Measurements from ENCODE around the gene WBP2. TPM values are rescaled to one million over a fixed set of nuclear protein-coding genes. Genes with fewer than 3 reads are reported as not detected.
A peak's percentile ranks its signal among the peaks of the same experiment; 100 is the strongest.
"Not testable (repeated sequence)": the region's sequence is repeated elsewhere in the genome, so short reads cannot be mapped to it uniquely, and the experiment has no call there.

WBP2 gene
- total RNA-seq, 1 donor from 2014 or later: 57.5 TPM

DNA sequence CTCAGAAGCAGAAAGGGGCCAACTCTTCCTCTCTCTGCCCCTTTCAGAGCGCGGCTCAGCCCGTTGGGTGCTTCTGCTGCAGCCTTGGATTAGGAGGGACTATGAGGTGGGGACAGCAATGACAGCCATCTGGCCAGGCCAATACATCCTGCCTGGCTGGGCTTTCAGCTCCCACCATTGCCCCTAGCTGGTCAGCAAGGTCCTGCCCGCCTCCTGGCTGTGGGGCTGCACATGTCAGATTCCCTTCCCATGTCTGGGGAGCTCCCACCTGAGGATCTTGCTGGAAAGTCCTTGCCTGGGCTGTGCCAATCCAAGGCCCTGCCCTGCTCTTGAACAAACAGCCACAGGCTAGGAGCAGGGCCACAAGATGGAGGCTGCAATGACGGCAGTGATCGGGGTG, 33.3 kb upstream of the WBP2 start:
- ATAC-seq: no peak

DNA sequence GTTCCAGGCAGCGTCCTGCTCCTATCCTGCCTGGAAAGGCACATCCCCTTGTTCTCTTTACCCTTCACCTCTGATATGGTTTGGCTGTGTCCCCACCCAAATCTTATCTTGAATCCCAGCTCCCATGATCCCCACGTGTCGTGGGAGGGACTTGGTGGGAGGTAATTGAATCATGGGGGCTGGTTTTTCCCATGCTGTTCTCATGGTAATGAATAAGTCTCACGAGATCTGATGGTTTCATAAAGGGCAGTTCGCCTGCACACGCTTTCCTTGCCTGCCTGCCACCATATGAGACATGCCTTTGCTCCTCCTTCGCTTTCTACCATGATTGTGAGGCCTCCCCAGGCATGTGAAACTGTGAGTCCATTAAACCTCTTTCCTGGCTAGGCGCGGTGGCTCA, 30.7 kb upstream of the WBP2 start:
- ATAC-seq: not testable (repeated sequence)

DNA sequence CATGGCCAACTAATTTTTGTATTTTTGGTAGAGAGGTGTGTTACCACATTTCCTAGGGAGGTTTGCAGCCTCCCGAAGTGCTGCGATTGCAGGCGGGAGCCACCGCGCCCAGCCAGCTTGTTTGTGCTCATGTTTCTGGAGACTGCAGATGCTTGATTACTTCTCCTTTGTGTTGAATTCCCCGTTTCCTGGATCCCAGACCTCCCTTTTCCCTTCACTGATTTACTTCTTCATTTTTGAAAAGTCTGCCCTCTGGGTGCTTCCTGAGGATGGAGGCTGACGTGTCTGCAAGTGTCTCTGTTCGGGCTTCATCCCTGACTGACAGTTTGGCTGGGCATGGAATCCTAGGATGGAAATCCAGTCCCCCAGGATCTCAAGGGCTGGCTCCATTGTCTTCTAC, 30.3 kb upstream of the WBP2 start:
- no peak for ATAC-seq

DNA sequence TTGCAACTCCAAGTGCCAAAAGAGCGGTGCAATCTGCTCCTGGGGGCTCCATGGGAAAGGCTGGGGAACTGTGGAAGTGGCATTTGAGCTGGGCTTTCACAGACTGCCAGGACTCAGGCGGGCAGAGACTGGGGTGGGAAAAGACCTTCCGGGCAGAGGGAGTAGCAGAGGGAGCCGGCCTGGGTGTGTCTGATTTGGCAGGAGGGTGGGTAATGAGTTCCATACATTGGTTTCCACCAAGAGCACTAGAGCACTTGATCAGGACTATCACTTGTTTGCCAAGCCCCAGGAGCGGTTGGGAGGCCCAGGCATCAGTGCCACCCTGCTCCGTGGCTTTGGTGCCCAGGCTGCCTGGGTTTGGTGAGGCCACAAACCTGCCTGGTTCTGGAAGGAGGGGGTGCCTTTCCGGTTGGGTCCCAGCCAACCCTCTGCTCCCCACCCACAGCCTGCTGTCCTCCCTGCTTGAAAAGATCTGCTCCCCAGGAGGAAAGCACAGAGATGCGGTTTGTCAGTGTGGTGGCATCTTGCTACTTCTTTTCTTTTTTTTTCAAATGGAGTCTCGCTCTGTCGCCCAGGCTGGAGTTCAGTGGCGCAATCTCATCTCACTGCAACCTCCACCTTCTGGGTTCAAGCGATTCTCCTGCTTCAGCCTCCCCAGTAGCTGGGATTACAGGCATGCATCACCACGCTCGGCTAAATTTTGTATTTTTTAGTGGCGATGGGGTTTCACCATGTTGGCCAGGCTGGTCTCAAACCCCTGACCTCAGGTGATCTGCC, 26.7 kb upstream of the WBP2 start:
- no peak for ATAC-seq

DNA sequence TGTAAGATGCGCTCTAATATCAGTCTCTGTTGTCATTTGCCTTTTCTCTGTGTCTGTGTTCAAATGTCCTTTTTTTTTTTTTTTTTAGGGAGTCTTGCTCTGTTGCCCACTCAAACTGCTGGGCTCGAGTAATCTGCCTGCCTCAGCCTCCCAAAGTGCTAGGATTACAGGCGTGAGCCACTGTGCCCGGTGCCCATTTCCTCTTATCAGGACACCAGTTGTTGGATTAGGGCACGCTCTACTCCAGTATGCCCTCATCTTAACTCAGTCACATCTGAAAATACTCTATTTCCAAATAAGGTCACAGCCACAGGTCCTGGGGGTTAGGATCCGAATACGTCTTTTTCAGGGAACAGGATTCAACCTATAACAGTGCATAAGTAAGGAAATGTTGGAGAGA, 25.1 kb upstream of the WBP2 start:
- no peak for ATAC-seq

DNA sequence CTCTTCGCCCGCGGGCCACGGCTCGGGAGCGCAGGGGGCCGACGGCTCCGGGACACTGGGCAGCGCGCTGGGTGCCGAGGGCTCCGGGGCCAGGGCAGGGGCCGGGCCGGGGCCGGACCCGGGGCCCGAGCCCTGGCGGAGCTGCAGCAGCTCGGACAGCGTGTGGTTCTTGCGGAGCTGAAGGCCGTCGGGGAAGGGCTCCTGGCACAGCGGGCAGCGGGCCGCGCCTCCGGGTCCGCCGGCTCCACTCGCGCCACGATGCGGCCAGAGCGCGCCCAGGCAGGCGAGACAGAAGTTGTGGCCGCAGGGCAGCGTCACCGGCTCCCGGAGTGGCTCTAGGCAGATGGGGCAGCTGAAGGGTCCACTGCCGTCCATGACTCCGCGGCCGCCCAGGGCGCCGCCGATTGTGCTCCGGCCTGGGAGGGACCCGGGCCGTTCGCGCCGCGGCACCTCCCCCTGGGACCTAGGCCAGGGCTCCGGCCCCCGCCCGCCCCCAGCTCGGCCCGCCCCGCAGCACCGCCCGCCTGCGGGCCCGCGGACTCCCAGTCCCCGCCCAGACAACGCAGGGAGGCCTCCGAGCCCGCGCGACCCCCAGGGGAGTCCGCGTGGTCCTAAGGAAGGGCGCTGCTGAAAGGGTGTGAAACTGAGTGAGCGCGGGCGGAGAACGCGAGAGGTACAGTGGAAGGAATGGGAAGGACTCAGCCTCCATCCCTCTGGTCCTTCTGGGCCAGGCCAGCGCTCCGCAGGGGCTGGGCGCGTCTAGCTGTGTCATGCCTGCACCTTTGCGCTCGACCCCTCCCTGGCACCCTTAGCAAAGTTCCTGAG, 23.3 kb upstream of the WBP2 start, which contains the start of gene TRIM47:
Gene TRIM47, minus strand, starts transcription at position 408 of the 825 bp plus-strand sequence. Its CDS starts 33 bp downstream, at position 375.
- ATAC-seq: peak; percentile 39

DNA sequence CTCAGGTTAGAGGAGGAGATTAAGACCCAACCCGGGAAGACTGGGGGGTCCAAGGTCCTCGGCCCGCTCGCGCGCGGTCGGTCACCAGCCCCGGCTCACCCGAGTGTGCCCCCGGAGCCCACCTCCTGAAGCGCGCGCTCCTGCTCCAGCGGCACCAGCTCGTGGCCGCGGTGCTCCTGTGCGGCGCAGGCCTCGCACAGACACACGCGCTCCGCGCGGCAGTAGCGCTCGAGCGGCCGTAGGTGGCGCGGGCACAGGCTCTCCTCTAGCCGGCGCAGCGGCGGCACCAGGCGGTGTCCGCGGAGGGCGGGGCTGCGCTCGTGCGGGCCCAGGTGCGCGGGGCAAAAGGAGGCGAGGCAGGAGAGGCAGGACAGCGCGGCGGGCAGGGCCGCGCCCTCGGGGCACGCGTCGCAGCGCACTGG, 22.6 kb upstream of the WBP2 start:
- peak; percentile 68 for ATAC-seq

DNA sequence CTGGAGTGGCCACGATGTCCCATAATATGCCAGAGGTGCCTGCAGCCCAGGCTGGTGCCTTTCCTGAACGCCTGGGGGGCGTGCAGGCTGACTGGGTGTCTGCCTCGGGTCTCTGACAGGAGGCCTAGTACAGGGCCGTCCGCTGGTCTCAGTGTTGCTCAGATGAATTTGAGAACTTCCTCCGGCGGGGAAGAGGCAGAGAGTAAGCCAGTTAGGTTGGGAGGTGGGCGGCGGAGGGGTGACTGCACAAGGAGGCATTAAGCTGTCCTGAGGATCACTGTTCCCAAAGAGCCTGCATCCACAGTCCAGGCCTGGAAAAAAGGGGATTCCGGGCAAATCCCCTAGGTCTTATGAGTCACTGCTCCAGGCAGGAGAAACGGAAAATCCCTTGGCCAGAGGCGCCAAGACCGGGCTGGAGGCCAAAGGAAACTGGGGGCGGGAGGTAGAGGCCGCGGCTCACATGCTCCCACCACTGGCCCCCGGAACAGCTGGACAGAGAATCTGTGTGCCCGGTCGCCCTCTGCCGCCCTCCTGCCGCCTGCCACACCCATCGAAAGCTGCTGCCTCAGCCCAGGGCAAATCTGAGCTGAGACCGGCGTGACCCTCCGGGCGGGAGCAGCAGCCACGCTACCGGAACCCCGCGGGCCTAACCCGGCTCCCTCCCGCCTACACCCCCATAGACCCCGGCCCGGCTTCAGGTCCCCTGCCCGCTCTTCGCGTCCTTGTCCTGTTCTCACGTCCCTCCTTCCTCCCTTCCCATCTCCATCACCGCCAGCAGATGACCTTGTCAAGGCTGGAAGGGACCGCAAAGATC, 22.0 kb upstream of the WBP2 start:
- peak; percentile 7 for ATAC-seq

DNA sequence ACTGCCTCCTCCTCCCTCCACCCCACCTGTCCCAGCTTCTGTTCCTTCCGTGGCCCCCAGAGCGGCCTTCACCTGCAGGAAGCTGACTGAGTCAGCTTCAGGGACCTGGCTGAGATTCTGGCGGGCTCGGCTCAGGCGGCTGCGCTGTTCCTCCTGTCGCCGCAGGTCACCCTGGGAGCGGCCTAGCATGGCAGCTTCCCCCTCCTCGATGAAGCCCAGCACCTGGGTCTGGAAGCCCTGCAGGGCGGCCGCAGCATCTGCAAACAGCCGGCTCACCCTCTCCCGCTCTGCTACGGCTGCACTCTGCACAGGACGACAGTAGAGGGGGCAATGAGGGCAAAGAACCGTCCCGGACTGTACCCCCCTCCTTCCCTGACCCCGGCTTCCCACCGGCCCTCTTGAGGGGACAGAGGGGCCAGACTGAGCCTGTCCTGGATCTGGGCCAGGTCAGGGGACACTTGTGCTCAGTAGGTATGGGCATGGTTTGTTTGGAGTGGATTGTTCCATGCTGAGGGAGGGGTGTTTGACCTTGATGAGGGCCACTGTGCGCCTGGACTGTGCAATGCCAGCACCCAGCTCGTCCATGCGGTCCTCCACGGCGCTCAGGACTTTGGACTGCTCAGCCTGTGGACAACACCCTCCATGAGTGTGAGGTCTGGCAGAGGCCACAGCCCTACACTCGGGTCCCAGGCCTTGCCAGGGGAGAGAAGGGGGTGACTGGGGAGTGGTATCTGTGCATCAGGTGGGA, 21.2 kb upstream of the WBP2 start:
- ATAC-seq: no peak

DNA sequence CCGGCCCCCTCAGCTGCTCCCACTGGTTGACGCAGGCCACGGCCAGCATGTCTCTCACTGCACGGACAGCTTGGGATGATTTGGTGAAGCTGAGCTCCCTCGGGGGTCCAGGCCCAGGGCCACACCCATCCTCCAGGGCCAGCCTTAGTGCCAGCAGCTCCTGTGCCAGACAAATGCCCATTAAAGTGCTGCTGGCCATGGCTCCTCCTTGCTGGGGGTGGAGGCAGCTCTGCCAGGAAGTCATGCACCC, 20.7 kb upstream of the WBP2 start:
- ATAC-seq: peak; percentile 45

DNA sequence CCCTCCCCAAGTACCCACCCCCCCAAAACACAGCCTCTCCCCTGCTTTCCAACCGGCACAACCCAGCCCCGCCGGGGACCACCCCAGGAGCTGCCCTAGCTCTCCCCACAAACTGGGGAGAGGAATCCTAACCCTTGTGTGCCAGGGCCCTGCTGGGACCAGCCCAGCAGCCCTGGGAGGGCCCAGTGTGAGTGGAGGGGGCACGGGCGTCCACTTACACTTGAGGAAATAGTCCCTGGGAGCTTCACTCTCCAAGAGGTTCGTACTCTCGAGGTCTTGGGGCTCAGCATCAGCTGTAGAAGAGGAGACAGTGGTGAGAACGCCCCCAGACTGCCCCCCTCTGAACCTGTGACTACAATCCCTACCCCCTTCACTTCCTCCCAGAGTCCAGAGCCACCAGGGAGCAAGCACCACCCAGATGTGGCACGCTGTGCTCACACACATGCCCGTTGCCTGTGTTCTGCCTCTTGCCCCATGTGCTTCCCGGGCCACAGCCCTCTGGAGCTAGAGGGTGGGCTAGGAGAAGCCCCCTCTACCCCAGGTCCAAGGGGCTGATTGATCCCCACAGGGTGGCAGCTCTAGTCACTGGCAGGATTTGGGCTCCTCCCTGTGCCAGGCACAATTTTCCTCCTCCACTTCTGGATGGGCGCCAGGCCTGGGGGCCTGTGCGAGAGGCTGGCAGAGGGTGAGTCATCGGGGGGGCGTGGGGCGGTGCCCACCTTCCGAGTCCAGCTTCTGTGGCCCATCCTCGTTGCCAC, 20.2 kb upstream of the WBP2 start:
- ATAC-seq: no peak

DNA sequence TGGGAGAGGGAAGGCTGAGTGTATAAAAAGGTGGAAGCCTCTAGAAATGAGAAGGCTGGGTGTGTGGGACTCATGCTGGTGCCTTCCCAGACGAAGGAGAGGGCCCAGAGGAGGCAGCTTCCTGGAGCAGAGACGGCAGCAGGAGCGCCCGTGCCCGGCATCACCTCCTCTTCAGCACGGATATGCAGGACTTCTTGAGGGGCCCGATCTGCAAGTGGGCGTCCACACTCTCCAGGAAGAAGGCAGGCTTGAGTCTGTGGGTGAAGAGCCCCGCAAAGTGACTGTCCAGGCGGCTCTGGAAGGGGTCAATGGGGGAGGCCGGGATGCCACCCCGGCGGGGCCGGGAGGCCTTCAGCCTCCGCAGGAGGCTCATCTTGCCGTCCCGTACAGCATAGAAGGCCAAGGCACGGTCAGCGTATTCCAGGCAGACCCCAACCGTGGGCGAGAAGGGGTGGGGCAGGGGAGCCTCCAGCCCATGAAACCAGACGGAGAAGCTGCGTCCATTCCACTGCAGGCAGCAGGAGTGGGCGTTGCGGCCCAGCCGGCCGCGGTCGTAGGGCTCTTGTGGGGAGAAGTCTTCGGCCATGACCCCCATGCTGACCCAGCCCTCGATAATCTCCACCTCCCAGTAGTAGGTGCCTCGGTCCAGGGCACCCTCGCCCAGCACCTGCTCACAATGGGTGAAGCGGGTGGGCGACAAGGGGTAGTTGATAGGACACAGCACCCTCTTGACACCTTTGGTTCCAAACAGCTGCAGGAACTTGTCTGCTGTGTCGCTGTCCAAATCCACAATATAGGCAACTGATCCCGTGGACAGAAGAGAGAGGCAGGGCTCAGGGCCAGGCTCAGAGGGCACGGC, 19.4 kb upstream of the WBP2 start:
- ATAC-seq: no peak

DNA sequence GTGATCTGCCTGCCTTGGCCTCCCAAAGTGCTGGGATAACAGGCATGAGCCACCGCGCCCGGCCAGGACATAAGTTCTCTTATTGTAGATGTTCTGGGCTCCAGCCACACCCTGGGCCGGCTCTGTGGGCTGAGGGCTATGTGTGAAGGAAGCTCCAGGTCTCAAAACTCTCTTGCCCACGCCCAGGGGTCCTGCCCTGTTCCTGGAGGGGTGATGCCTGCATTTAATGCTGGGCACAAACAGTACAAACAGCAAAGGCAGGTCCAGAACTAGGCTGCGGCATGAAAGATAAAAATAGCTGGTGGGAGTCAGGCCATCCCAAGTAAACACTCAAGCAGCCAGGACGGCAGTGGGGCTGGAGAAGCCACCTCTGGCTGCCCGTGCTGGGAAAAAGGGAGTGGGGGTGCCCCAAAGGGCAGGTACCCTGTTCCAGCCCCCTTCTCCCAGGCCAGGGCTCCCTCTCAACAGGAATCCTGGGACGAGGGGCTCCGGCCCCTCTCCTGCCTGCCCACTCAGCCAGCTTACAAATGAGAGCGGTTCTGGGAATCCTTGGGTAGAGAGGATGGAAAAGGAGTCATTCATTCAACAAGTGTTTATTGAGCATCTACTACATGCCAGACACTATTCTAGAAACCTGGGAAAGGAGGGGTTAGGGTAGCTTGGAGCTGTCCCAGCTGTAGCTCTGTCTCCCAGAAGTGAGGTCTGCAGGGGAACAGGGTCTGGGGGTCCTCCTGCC, 18.6 kb upstream of the WBP2 start:
- ATAC-seq: no peak

DNA sequence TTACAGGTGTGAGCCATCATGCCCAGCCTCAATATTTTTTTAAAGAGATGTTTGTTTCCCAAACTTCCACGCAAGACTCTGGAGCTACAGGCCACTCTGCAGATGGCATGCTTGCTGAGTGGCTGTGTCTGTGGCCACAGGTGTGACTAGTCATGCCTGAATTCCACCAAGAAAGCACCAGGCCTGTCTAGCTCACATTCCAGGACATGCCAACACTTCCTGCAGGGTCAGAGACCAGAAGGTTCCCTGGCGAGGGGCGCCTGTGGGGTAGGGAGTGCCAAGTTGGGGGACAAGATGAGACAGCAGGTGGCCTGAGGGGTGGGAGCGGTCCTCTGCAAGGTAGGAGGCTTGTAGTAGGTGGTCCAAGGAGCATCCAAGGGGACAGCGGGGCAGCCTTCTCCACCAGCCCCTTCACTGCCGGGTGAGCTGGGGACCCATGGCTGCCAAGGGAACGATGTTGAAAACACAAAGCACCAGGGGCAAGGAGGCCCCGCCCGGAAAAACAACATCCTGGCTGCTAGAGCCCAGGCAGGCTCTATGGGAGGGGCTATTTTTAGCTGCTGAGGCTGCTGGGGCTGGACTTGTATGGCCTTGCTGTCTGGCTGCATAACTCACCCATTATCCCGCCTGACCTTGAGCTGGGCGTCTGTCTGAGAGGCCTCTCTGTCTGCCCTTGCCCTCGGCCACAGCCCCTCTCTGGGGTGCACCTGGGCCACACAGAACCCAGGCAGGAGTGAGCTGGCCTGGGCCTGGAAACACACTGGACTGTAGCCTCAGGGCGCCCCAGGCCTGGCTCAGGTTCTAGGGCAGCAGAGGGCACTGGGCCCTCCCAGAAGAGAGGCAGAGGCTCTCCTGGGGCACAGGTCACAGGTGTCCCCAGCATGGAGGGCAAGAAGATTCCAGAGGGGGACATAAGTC, 17.6 kb upstream of the WBP2 start:
- ATAC-seq: peak; percentile 51

DNA sequence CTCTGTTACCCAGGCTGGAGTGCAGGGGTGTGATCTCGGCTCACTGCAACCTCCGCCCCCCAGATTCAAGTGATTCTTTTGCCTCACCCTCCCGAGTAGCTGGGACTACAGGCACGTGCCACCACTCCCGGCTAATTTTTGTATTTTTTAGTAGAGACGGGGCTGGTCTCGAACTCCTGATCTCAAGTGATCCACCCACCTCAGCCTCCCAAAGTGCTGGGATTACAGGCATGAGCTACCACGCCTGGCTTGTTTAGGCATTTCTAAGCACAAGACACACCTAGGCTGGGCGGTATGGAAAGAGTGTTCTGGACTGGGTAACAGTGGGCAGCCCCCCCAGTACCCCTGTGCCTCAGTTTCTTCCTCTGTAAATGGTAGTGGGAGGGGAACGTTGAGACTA, 15.1 kb upstream of the WBP2 start:
- not testable (repeated sequence) for ATAC-seq

DNA sequence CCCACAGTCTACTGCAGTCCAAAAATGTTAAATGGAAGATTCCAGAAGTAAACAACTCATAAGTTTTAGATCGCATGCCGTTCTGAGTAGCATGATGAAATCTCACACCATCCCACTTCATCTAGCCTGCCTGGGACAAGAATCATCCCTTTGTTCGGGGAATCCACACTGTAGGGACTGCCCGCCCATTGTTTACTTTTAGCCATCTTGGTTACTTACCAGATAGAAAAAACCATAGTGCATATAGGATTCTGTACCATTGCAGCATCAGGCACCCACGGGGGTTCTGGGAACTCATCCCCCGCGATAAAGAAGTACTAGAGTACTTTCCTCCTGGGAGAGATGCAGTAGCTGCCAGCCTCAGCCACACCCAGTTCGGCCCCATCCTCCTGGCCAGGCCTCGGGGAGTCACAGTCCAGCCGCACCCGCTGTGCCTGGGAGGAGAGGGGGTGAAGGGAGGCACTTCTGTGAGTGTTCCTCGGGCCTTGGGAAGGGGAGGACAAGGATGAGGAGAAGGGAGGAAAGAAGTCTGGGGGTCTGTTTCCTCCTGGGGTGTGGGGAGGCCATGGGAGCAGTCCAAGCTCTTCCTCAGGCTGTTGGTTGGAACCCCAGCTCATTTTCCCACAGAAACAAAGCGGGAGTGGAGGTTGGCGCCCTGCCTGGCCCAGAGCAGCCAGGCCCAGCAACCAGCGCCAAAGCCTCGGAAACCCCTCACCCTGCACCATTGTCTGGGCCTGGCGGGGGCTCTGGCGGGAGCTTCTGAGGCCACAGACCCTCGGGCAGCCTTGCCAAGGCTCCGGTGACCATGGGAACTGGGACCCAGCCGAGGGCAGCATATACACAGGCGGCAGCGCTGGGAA, 14.4 kb upstream of the WBP2 start:
- ATAC-seq: no peak

DNA sequence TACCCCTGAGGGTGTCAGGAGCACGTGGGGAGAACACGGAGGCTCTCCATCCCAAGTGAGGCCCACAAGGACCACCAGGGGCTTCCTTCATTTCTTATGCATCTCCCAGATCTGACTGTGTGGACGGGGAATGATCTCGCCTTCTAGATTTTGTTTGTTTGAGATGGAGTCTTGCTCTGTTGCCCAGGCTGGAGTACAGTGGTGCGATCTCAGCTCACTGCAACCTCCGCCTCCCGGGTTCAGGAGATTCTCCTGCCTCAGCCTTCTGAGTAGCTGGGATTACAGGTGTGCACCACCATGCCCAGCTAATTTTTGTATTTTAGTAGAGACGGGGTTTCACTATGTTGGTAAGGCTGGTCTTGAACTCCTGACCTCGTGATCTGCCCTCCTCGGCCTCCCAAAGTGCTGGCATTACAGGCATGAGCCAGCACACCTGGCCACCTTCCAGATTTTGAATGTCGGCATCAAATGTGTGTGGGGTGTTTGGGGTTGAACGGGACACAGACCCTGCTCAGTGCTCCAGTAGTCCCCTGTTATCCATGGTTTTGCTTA, 13.7 kb upstream of the WBP2 start:
- not testable (repeated sequence) for ATAC-seq
